CD4-positive, alpha-beta memory T cell (primary cell): ENCODE results near the gene MREG. TPM values are rescaled to one million over a fixed set of nuclear protein-coding genes. Genes with fewer than 3 reads are reported as not detected.
A peak's percentile ranks its signal among the peaks of the same experiment; 100 is the strongest.
"Not testable (repeated sequence)": the region's sequence is repeated elsewhere in the genome, so short reads cannot be mapped to it uniquely, and the experiment has no call there.

ENCODE experiments used
- CTCF ChIA-PET: fragments of 350-600 bp; sonication (Branson Sonifier 250); formaldehyde crosslinking; loops from one replicate; lab custom pipeline; 2021; ENCODE audit warnings: inconsistent platforms; ENCODE audit not compliant: partially characterized antibody; lab: Charles Lee
- POLR2A ChIA-PET: fragments of 350-600 bp; sonication (Branson Sonifier 250); formaldehyde crosslinking; loops from one replicate; lab custom pipeline; 2021; ENCODE audit not compliant: partially characterized antibody; lab: Charles Lee
- DNase-seq, 5 donors: peaks; one replicate each; pipeline versions ENCODE4 v3.0.0 to v3.0.0-alpha.2; 2020 to 2022; ENCODE audit warnings: mixed read lengths in 1 of 5
- H3K27ac ChIP-seq: one replicate; pipeline ENCODE4 v1.7.0; 2013; ENCODE audit warnings: low read depth, low read length
- H3K27me3 ChIP-seq: 2 replicates; pipeline ENCODE4 v1.7.0; 2013; ENCODE audit warnings: mild to moderate bottlenecking, low read length, moderate library complexity; ENCODE audit not compliant: insufficient read depth
- H3K36me3 ChIP-seq: 2 replicates; pipeline ENCODE4 v1.7.0; 2013; ENCODE audit warnings: mild to moderate bottlenecking, low read length, moderate library complexity; ENCODE audit not compliant: insufficient read depth
- H3K4me1 ChIP-seq: 2 replicates; pipeline ENCODE4 v1.7.0; 2013; ENCODE audit warnings: mild to moderate bottlenecking, low read length, moderate library complexity; ENCODE audit not compliant: insufficient read depth
- H3K4me3 ChIP-seq, 2 donors: one replicate each; pipeline ENCODE4 v1.7.0; 2013; ENCODE audit warnings: low read length in 2 of 2, mild to moderate bottlenecking in 1 of 2
- H3K9me3 ChIP-seq, 2 donors: one replicate each; pipeline ENCODE4 v1.7.0; 2013; ENCODE audit warnings: low read length in 2 of 2, control low read depth in 1 of 2; ENCODE audit not compliant: control insufficient read depth in 1 of 2
- H3K27ac Mint-ChIP-seq, 7 donors: one replicate each; pipeline ENCODE4 v1.8.0; 2020 to 2021; ENCODE audit warnings: mixed read lengths in 7 of 7, mild to moderate bottlenecking in 6 of 7, inconsistent platforms in 3 of 7, moderate library complexity in 3 of 7
- H3K27me3 Mint-ChIP-seq, 2 donors: one replicate each; pipeline ENCODE4 v1.8.0; 2020 to 2021; ENCODE audit warnings: mixed read lengths in 2 of 2
- H3K36me3 Mint-ChIP-seq, 2 donors: one replicate each; pipeline ENCODE4 v1.8.0; 2020 to 2021; ENCODE audit warnings: mixed read lengths in 2 of 2, inconsistent platforms in 1 of 2, mild to moderate bottlenecking in 1 of 2
- H3K4me1 Mint-ChIP-seq, 4 donors: one replicate each; pipeline ENCODE4 v1.8.0; 2020 to 2021; ENCODE audit warnings: mixed read lengths in 4 of 4, mild to moderate bottlenecking in 1 of 4
- H3K4me3 Mint-ChIP-seq, 8 donors: one replicate each; pipeline ENCODE4 v1.8.0; 2020 to 2021; ENCODE audit warnings: mixed read lengths in 8 of 8, mild to moderate bottlenecking in 7 of 8, moderate library complexity in 6 of 8, inconsistent platforms in 3 of 8
- H3K9me3 Mint-ChIP-seq, 8 donors: one replicate each; pipeline ENCODE4 v1.8.0; 2020 to 2021; ENCODE audit warnings: mixed read lengths in 8 of 8, mild to moderate bottlenecking in 5 of 8, inconsistent platforms in 3 of 8, moderate library complexity in 1 of 8
- intact Hi-C: fragments of 100-400 bp; cut with micrococcal nuclease; formaldehyde crosslinking; loops from one replicate; pipeline ENCODE4 v1.15.1; 2023
- polyA plus RNA-seq, 2 donors: library from polyadenylated mRNA; unstranded; fragments of 300-500 nt; fragmentation: Illumina TruSeq; gene quantifications; one replicate each; pipeline ENCODE4 v1.2.3, GENCODE V29; 2021
- total RNA-seq, 2 experiments: library from RNA; stranded (reverse); gene quantifications; one replicate each; pipeline ENCODE4 v1.2.3, GENCODE V29; 2021

Gene MREG
- total and polyA plus RNA-seq, 4 experiments from 2014 or later = 0.11 to 7.4 (median 4.7) TPM

DNA sequence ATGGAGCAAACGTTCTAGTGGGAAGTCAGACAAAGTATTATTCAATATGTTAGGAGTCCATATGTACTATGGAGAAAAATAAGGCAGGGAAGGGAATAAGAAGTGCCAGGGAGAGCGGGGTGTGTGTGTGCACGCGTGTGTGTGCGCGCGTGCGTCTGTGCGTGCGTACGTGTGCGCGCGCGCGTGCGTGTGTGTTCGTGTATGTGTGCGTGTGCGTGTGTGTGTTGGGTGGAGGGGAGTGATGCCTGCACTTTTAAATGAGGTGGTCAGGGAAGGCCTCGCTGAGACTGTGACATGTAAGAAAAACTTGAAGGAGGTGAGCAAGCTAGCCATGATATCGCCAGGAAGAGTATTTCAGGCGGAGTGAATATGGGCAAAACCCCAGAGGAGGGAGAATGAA, 1.6 kb upstream of the MREG start:
- Histone ChIP-seq H3K9me3 (no peaks in the 10 kb centered on the region), H3K27ac (no peak overlapping the region), H3K27me3 (no peaks in the 10 kb centered on the region), H3K36me3 (no peaks in the 10 kb centered on the region), H3K4me3 (no peak overlapping the region), H3K4me1 (peaks cover 47% of the 10 kb centered on the region)
- CTCF ChIA-PET = interaction anchor here (0.9 to 1.3 kb wide), 2 partner anchors 10 to 100 kb away, joined by 4 read pairs; no protein-coding TSS in a partner anchor
- H3K4me1 Mint-ChIP-seq = peaks cover 40 to 62% (median 45%) of the 10 kb centered on the region in 4 donors
- no peaks in the 10 kb centered on the region for H3K27me3 Mint-ChIP-seq
- POLR2A ChIA-PET = interaction anchor here (2.5 to 2.7 kb wide), 2 partner anchors 8 to 67 kb away, joined by 10 to 13 read pairs; partner anchors contain the start of genes PECR and TMEM169
- peaks cover 0 to 4% of the 10 kb centered on the region in 2 donors for H3K36me3 Mint-ChIP-seq
- H3K4me3 Mint-ChIP-seq = peak overlapping the region in 5 of 8 donors; percentile 11 to 67 (median 63)
- peak overlapping the region; percentile 81 to 95 (median 92) for H3K27ac Mint-ChIP-seq
- H3K9me3 Mint-ChIP-seq = no peaks in the 10 kb centered on the region
- intact Hi-C loops = loop anchor here (5.0 to 10.0 kb wide), 3 partner anchors 397 to 1208 kb away; partner anchors contain the start of genes ATIC, BARD1 and SMARCAL1
- no peak for DNase-seq

DNA sequence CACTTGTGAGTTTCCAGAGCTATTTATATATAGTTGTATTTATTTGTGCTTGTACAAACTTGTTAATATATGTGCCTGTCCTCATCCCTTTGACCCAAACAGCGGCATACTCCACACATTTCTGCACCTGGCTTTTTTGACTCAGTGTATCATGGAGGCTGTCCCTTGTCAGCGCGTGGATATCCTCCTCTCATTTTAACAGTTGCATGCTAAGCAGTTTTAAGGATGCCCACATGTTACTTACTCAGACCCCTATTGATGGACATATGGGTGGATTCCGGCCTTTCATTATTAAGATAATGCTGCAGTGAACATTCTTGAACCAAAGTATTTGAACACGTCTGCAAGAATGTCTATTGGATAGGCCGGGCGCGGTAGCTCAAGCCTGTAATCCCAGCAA, 655 bp upstream of the MREG start:
- ChIA-PET CTCF (interaction anchor here (0.9 to 3.7 kb wide), 5 partner anchors 9 to 45 kb away, joined by 3 to 27 read pairs (median 4); no protein-coding TSS in a partner anchor), POLR2A (no interaction called here)
- Mint-ChIP-seq H3K36me3 (peaks cover 0 to 4% of the 10 kb centered on the region in 2 donors), H3K27ac (peak overlapping the region in 6 of 7 donors; percentile 15 to 68 (median 49)), H3K9me3 (no peaks in the 10 kb centered on the region), H3K4me3 (peak overlapping the region; percentile 17 to 81 (median 74)), H3K4me1 (peaks cover 40 to 62% (median 46%) of the 10 kb centered on the region in 4 donors), H3K27me3 (no peaks in the 10 kb centered on the region)
- H3K36me3 ChIP-seq = no peaks in the 10 kb centered on the region
- DNase-seq = no peak
- H3K27me3 ChIP-seq = no peaks in the 10 kb centered on the region
- H3K4me1 ChIP-seq = peaks cover 47% of the 10 kb centered on the region
- intact Hi-C loops = loop anchor here (5.0 to 10.0 kb wide), 2 partner anchors 699 to 1207 kb away; partner anchors contain the start of genes ATIC and BARD1
- H3K4me3 ChIP-seq = no peak overlapping the region
- no peak overlapping the region for H3K27ac ChIP-seq
- H3K9me3 ChIP-seq = no peaks in the 10 kb centered on the region

DNA sequence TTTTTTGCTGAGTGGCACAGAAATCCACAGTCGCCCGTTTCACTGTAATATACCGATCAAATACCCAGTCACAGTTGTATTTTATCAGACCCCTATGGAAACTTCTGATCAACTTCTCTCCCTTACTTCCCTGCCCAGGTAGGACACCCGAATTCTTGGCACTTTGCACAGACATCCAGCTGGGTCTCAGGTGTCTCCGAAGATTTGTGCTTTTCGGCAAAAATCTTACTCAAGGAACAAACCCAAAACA, 596 bp downstream of the MREG start:
- Mint-ChIP-seq H3K4me1 (peaks cover 39 to 57% (median 46%) of the 10 kb centered on the region in 4 donors), H3K27me3 (no peaks in the 10 kb centered on the region), H3K9me3 (no peaks in the 10 kb centered on the region), H3K36me3 (no peaks in the 10 kb centered on the region), H3K4me3 (peak overlapping the region; percentile 83 to 92 (median 90)), H3K27ac (peak overlapping the region in 6 of 7 donors; percentile 54 to 88 (median 66))
- Histone ChIP-seq H3K4me1 (peaks cover 47% of the 10 kb centered on the region), H3K4me3 (peak overlapping the region in 1 of 2 donors; percentile 63), H3K27ac (no peak overlapping the region), H3K9me3 (no peaks in the 10 kb centered on the region), H3K27me3 (no peaks in the 10 kb centered on the region), H3K36me3 (no peaks in the 10 kb centered on the region)
- intact Hi-C loops = loop anchor here (1.0 to 10.0 kb wide), 4 partner anchors 11 to 1205 kb away; partner anchors contain the start of genes ATIC and BARD1
- ChIA-PET CTCF (interaction anchor here (1.1 to 3.7 kb wide), 4 partner anchors 10 to 62 kb away, joined by 3 to 27 read pairs (median 4); no protein-coding TSS in a partner anchor), POLR2A (no interaction called here)
- no peak for DNase-seq

DNA sequence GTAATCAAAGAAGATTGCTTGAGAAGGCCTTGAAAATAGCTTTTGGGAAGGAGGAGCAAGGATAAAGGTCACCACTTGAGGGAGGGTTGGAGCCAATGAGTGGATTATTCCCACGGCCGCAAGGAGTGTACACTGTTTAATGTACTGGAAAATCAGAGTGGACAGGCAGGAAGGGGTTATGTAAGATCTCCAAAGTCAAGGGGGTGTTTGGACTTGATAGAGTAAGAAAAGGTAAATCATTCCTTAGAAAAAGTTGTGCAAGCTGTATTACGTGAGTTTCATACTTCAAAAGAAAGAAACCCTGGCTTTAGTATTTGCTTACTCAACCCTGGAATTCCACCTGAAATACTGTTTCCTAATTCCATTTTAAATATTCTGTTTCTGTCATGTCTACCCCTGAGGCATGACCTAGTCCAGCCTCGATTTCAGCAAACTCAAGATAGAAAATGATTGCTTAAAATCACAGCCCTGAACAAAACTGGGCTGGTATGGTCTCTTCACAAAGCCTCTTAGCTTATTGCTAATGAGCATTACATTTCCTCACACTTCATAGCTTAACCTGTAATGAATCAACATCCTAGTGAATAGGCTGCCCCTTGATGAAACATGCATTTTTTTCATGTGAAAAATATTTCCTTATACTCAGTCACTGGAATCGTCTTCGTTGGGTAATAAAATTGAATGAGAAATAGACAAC, 1.1 kb downstream of the MREG start:
- POLR2A ChIA-PET = no interaction called here
- H3K27ac Mint-ChIP-seq = peak overlapping the region in 6 of 7 donors; percentile 54 to 91 (median 74)
- no peak for DNase-seq

DNA sequence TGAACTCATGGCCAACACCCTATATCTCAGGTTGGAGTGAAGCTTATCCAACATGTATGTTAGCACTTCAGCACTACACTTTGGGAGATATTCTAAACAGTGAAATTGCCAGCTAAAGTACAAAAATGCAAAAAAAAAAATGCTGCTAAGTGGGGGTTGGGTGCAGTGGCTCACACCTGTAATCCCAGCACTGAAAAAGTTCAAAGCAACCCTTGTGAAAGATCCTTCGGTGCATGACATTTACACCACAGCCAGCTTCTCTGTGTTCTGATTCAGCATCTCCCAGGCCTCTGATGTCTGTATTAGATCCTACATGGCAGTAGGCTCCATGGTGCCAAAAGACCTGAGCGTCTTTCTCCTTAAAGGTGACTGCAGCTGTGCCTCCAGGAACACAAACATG, 4.1 kb downstream of the MREG start:
- intact Hi-C loops, H3K27me3 ChIP-seq, H3K27ac ChIP-seq, H3K27me3 Mint-ChIP-seq, H3K4me3 Mint-ChIP-seq, POLR2A ChIA-PET, H3K9me3 Mint-ChIP-seq, H3K36me3 Mint-ChIP-seq, H3K4me3 ChIP-seq, H3K27ac Mint-ChIP-seq, H3K36me3 ChIP-seq, H3K9me3 ChIP-seq, DNase-seq: not testable (repeated sequence)
- H3K4me1 Mint-ChIP-seq = peaks cover 33 to 50% (median 40%) of the 10 kb centered on the region in 4 donors
- CTCF ChIA-PET = interaction anchor here (0.6 to 1.4 kb wide), 4 partner anchors 7 to 739 kb away, joined by 3 to 4 read pairs (median 4); no protein-coding TSS in a partner anchor
- H3K4me1 ChIP-seq = peaks cover 44% of the 10 kb centered on the region

More for the DNA sequence above, 1.1 kb downstream of the MREG start:
- no peaks in the 10 kb centered on the region for H3K27me3 Mint-ChIP-seq
- peaks cover 38 to 52% (median 43%) of the 10 kb centered on the region in 4 donors for H3K4me1 Mint-ChIP-seq
- Histone ChIP-seq H3K4me1 (peaks cover 43% of the 10 kb centered on the region), H3K27ac (no peak overlapping the region), H3K4me3 (peak overlapping the region in 1 of 2 donors; percentile 63), H3K27me3 (no peaks in the 10 kb centered on the region), H3K9me3 (no peaks in the 10 kb centered on the region), H3K36me3 (no peaks in the 10 kb centered on the region)
- peak overlapping the region; percentile 83 to 92 (median 90) for H3K4me3 Mint-ChIP-seq
- H3K36me3 Mint-ChIP-seq = no peaks in the 10 kb centered on the region
- H3K9me3 Mint-ChIP-seq = no peaks in the 10 kb centered on the region
- intact Hi-C loops = loop anchor here (2.0 to 10.0 kb wide), 3 partner anchors 61 to 1205 kb away; partner anchors contain the start of genes ATIC and BARD1
- CTCF ChIA-PET = interaction anchor here (1.1 to 3.7 kb wide), 4 partner anchors 9 to 62 kb away, joined by 3 to 27 read pairs (median 4); no protein-coding TSS in a partner anchor

DNA sequence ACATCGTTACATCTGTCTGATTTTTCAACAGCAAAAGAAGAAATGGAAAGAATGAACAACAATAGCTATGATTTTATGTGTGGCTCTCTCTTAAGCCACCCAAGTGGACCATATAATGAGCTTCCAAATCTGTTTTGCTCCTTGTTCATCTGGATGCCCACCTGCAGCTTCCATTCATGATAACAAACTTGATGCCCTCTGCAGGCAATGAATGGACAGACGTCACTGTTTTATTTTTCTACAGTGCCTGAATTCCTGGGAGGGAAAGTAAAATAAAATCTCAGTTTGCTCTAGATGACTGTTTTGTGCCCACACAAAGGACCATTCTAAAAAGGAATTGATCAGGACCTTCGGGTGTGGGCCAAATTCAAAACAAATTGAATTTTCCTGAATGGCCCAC, 5.0 kb downstream of the MREG start:
- Mint-ChIP-seq H3K4me3 (no peak overlapping the region), H3K9me3 (no peaks in the 10 kb centered on the region), H3K36me3 (peaks cover 0 to 4% of the 10 kb centered on the region in 2 donors), H3K27ac (no peak overlapping the region), H3K4me1 (peaks cover 37 to 53% (median 44%) of the 10 kb centered on the region in 4 donors), H3K27me3 (no peaks in the 10 kb centered on the region)
- POLR2A ChIA-PET = interaction anchor here (3.3 kb wide), 1 partner anchor 8 kb away, joined by 13 read pairs; no protein-coding TSS in a partner anchor
- H3K4me3 ChIP-seq = no peak overlapping the region
- H3K27ac ChIP-seq = no peak overlapping the region
- DNase-seq = no peak
- H3K27me3 ChIP-seq = no peaks in the 10 kb centered on the region
- CTCF ChIA-PET = interaction anchor here (1.1 to 1.4 kb wide), 3 partner anchors 8 to 15 kb away, joined by 3 to 4 read pairs (median 4); no protein-coding TSS in a partner anchor
- intact Hi-C loops = no loop called here
- H3K9me3 ChIP-seq = no peaks in the 10 kb centered on the region
- H3K36me3 ChIP-seq = no peaks in the 10 kb centered on the region
- peaks cover 46% of the 10 kb centered on the region for H3K4me1 ChIP-seq
